Stomach smooth muscle (tissue), 2 donors: Measurements from ENCODE around the gene SCN4A.
"Not testable (repeated sequence)": the region's sequence is repeated elsewhere in the genome, so short reads cannot be mapped to it uniquely, and the experiment has no call there.

Experiments used
- H3K27ac ChIP-seq: one replicate; pipeline ENCODE4 v1.7.0; 2013; ENCODE audit warnings: mild to moderate bottlenecking, low read length, inconsistent platforms
- H3K27me3 ChIP-seq, 2 donors: one replicate each; pipeline ENCODE4 v1.7.0; 2013; ENCODE audit warnings: low read length in 2 of 2; ENCODE audit not compliant: insufficient read depth in 2 of 2, control insufficient read depth in 1 of 2
- H3K36me3 ChIP-seq, 2 donors: one replicate each; pipeline ENCODE4 v1.7.0; 2013; ENCODE audit warnings: low read length in 2 of 2; ENCODE audit not compliant: control insufficient read depth in 2 of 2, insufficient read depth in 2 of 2
- H3K4me1 ChIP-seq: one replicate; pipeline ENCODE4 v1.7.0; 2013; ENCODE audit warnings: low read length; ENCODE audit not compliant: control insufficient read depth, insufficient read depth
- H3K4me3 ChIP-seq, 2 donors: one replicate each; pipeline ENCODE4 v1.7.0; 2013; ENCODE audit warnings: low read length in 2 of 2
- H3K9ac ChIP-seq, 2 donors: one replicate each; pipeline ENCODE4 v1.7.0; 2013; ENCODE audit warnings: low read length in 2 of 2, mild to moderate bottlenecking in 1 of 2
- H3K9me3 ChIP-seq, 2 donors: one replicate each; pipeline ENCODE4 v1.7.0; 2013; ENCODE audit warnings: low read length in 2 of 2; ENCODE audit not compliant: control insufficient read depth in 2 of 2
- donor health status: healthy.
- donor health status: Pancreatic carcinoma.

The SCN4A gene

GRCh38 chr17:63972796-63973195 lies at the start of gene SCN4A:
Gene SCN4A (minus strand): TSS chr17:63972918. CDS start chr17:63972841, 77 bp downstream.
- H3K4me3 ChIP-seq = no peak within 1 kb of the TSS
- H3K27me3 ChIP-seq = peaks cover 2% of the 10 kb centered on the region in 2 donors
- H3K4me1 ChIP-seq = no peaks in the 10 kb centered on the region
- no peak within 1 kb of the TSS for H3K9ac ChIP-seq
- no peak within 1 kb of the TSS for H3K27ac ChIP-seq
- no peaks in the 10 kb centered on the region for H3K9me3 ChIP-seq
- no peaks in the 10 kb centered on the region for H3K36me3 ChIP-seq

DNA sequence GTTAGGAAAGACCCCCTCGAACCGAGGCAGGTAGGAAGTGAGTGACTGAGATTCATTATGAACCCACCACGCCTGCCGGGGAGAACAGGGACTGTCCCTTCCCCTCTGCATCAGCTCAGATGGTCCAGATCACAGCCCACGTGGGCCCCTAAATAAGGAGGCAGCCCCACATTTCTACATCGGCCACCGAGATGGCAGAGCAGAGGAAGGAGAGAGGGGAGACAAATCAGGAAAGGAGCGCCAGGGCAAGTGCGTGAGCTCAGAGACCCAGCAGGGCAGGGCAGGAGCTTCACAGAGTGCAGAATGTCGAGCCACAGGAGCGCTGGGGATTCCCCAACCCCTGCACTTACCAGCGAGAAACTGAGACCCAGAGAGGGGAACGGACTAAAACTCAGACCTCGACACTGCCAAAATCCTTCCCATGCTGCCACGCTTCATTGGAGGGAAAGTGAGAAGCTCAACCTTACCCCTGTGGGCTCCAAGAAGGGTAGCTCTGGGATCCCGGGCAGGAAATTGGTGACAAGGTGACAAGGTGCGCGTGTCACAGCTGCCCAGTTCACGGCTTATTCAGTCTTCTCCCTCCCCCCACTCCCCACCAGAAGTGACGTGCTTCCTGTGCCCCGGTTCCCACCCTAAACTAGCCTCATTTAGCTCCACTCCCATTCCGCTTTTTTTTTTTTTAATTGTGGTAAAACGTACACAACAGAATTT lies 47.5 kb upstream of the SCN4A start, which contains the start of gene ICAM2:
Gene ICAM2 (minus strand): TSS at position 578 of the 711 bp plus-strand sequence. CDS start 13,942 bp downstream, outside the sequence.
- Histone ChIP-seq H3K4me3 (peak within 1 kb of the TSS; percentile 36 to 70), H3K27ac (peak within 1 kb of the TSS; percentile 46), H3K9me3 (no peaks in the 10 kb centered on the region), H3K27me3 (peaks cover 0 to 2% of the 10 kb centered on the region in 2 donors), H3K9ac (peak within 1 kb of the TSS; percentile 47 to 50), H3K4me1 (no peaks in the 10 kb centered on the region), H3K36me3 (no peaks in the 10 kb centered on the region)

GRCh38 chr17:64019551-64019961 lies 46.8 kb upstream of the SCN4A start:
- not testable (repeated sequence) for H3K27ac ChIP-seq, H3K4me1 ChIP-seq

GRCh38 chr17:64017381-64017980 lies 44.8 kb upstream of the SCN4A start:
- Histone ChIP-seq H3K27ac (no peak overlapping the region), H3K4me1 (no peaks in the 10 kb centered on the region), H3K4me3 (no peak overlapping the region)

More at GRCh38 chr17:64019551-64019961, 46.8 kb upstream of the SCN4A start:
- not testable (repeated sequence) for H3K9me3 ChIP-seq, H3K9ac ChIP-seq, H3K27me3 ChIP-seq, H3K4me3 ChIP-seq, H3K36me3 ChIP-seq

DNA sequence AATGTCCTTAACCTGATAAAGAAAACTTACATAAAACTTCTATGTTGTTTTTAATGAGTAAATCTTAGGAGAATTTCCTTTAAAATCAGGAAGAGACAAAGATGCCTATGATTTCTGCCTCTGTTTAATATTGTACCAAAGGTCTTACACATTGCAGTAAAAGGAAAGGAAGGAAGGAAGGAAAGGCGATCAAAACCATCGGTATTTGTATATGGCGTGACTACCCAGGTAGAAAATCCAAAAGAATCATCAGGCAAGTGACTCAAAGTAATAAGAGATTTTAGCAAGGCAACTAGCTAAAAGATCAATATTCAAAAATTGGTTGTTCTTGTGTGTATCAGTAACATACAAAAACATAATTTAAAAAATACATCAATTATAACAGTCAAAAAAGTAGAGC lies 44.3 kb upstream of the SCN4A start:
- Histone ChIP-seq H3K9ac (no peak overlapping the region), H3K36me3 (no peaks in the 10 kb centered on the region), H3K9me3 (no peaks in the 10 kb centered on the region), H3K27me3 (peaks cover 0 to 2% of the 10 kb centered on the region in 2 donors), H3K4me1 (no peaks in the 10 kb centered on the region), H3K4me3 (no peak overlapping the region), H3K27ac (no peak overlapping the region)

More at GRCh38 chr17:64017381-64017980, 44.8 kb upstream of the SCN4A start:
- peaks cover 0 to 2% of the 10 kb centered on the region in 2 donors for H3K27me3 ChIP-seq
- H3K36me3 ChIP-seq = no peaks in the 10 kb centered on the region
- no peak overlapping the region for H3K9ac ChIP-seq
- no peaks in the 10 kb centered on the region for H3K9me3 ChIP-seq

GRCh38 chr17:64016231-64016784 lies 43.6 kb upstream of the SCN4A start:
- Histone ChIP-seq H3K4me1 (no peaks in the 10 kb centered on the region), H3K27me3 (peaks cover 0 to 2% of the 10 kb centered on the region in 2 donors), H3K4me3 (no peak overlapping the region), H3K9ac (no peak overlapping the region), H3K9me3 (no peaks in the 10 kb centered on the region), H3K36me3 (no peaks in the 10 kb centered on the region), H3K27ac (no peak overlapping the region)

GRCh38 chr17:64015447-64015846 lies 42.7 kb upstream of the SCN4A start:
- Histone ChIP-seq H3K36me3 (no peaks in the 10 kb centered on the region), H3K9ac (no peak overlapping the region), H3K27ac (no peak overlapping the region), H3K27me3 (peaks cover 0 to 2% of the 10 kb centered on the region in 2 donors), H3K4me3 (no peak overlapping the region), H3K4me1 (no peaks in the 10 kb centered on the region), H3K9me3 (no peaks in the 10 kb centered on the region)

GRCh38 chr17:64009571-64010402 lies 37.1 kb upstream of the SCN4A start:
- Histone ChIP-seq H3K4me1 (peaks cover 9% of the 10 kb centered on the region), H3K9me3 (no peaks in the 10 kb centered on the region), H3K4me3 (no peak overlapping the region), H3K27me3 (peaks cover 1 to 2% of the 10 kb centered on the region in 2 donors), H3K36me3 (no peaks in the 10 kb centered on the region), H3K9ac (no peak overlapping the region), H3K27ac (no peak overlapping the region)

DNA sequence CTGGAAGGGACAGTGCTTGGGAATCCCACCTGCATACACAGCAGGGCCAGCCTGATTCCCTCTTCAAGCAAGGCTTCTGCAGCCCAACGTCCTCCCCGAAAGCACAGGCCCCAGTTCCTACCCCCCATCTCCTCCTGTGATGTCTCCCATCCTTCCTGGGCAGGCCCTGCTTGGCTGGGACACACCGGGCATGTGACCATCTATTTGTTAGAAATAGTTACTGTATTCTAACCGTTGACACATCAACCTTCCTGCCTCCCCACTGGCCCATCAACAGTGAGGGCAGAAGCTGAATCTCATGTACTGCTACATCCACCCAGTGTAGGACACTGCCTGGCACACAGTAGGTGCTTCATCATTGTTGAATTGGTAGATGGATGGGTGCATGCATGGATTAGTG lies 36.1 kb upstream of the SCN4A start:
- no peaks in the 10 kb centered on the region for H3K36me3 ChIP-seq
- H3K27ac ChIP-seq = no peak overlapping the region
- peaks cover 2 to 3% of the 10 kb centered on the region in 2 donors for H3K27me3 ChIP-seq
- H3K9ac ChIP-seq = no peak overlapping the region
- peaks cover 9% of the 10 kb centered on the region for H3K4me1 ChIP-seq
- no peak overlapping the region for H3K4me3 ChIP-seq
- H3K9me3 ChIP-seq = no peaks in the 10 kb centered on the region

- H3K4me3 ChIP-seq = no peak overlapping the region
- peaks cover 9% of the 10 kb centered on the region for H3K4me1 ChIP-seq
- H3K27me3 ChIP-seq = peaks cover 2 to 3% of the 10 kb centered on the region in 2 donors
- H3K9me3 ChIP-seq = no peaks in the 10 kb centered on the region
- no peak overlapping the region for H3K9ac ChIP-seq
- H3K36me3 ChIP-seq = no peaks in the 10 kb centered on the region
- H3K27ac ChIP-seq = no peak overlapping the region
These were observed 35.6 kb upstream of the SCN4A start for GRCh38 chr17:64008346-64008745.
